Measurements from ENCODE around the gene RGCC.

Gene RGCC

GRCh38 chr13:41494202-41494601 lies 36.9 kb downstream of the RGCC start:
- no peak for DNase-seq
- no peaks in the 10 kb centered on the region; the same call in 1 of the 2 replicates for H3K27me3 ChIP-seq
- H3K4me1 ChIP-seq: no peaks in the 10 kb centered on the region
- TF ChIP-seq CTCF (IDR thresholded peaks at IDR 0.05; ENCODE audit: low read depth, low read length): no peak
- H3K36me3 ChIP-seq: no peaks in the 10 kb centered on the region
- no peaks in the 10 kb centered on the region for H3K9me3 ChIP-seq
- no peak overlapping the region for H3K4me3 ChIP-seq (ENCODE audit: low read depth, low read length)

- H3K9me3 ChIP-seq: no peaks in the 10 kb centered on the region
- H3K4me1 ChIP-seq: no peaks in the 10 kb centered on the region
- no peaks in the 10 kb centered on the region; the same call in 1 of the 2 replicates for H3K27me3 ChIP-seq
- DNase-seq: no peak
- TF ChIP-seq CTCF (IDR thresholded peaks at IDR 0.05; ENCODE audit: low read depth, low read length): no peak
- H3K36me3 ChIP-seq: no peaks in the 10 kb centered on the region
- no peak overlapping the region for H3K4me3 ChIP-seq (ENCODE audit: low read depth, low read length)
These were observed 37.7 kb downstream of the RGCC start for GRCh38 chr13:41495044-41495443.

- H3K27me3 ChIP-seq: no peaks in the 10 kb centered on the region; the same call in 1 of the 2 replicates
- DNase-seq: no peak
- TF ChIP-seq CTCF (IDR thresholded peaks at IDR 0.05; ENCODE audit: low read depth, low read length): no peak
- H3K36me3 ChIP-seq: no peaks in the 10 kb centered on the region
- H3K4me3 ChIP-seq (ENCODE audit: low read depth, low read length): no peak overlapping the region
- no peaks in the 10 kb centered on the region for H3K4me1 ChIP-seq
- no peaks in the 10 kb centered on the region for H3K9me3 ChIP-seq
These were observed 39.3 kb downstream of the RGCC start for GRCh38 chr13:41496420-41497234.

GRCh38 chr13:41497436-41497835 lies 40.1 kb downstream of the RGCC start:
- no peaks in the 10 kb centered on the region for H3K4me1 ChIP-seq
- no peaks in the 10 kb centered on the region for H3K36me3 ChIP-seq
- H3K4me3 ChIP-seq (ENCODE audit: low read depth, low read length): no peak overlapping the region
- no peak for TF ChIP-seq CTCF (IDR thresholded peaks at IDR 0.05; ENCODE audit: low read depth, low read length)
- no peak for DNase-seq
- no peaks in the 10 kb centered on the region for H3K9me3 ChIP-seq
- H3K27me3 ChIP-seq: no peaks in the 10 kb centered on the region; the same call in 1 of the 2 replicates

- no peak for DNase-seq
- no peaks in the 10 kb centered on the region for H3K9me3 ChIP-seq
- TF ChIP-seq CTCF (IDR thresholded peaks at IDR 0.05; ENCODE audit: low read depth, low read length): no peak
- no peak overlapping the region for H3K4me3 ChIP-seq (ENCODE audit: low read depth, low read length)
- H3K27me3 ChIP-seq: no peaks in the 10 kb centered on the region; the same call in 1 of the 2 replicates
- H3K4me1 ChIP-seq: no peaks in the 10 kb centered on the region
- H3K36me3 ChIP-seq: no peaks in the 10 kb centered on the region
These were observed 42.1 kb downstream of the RGCC start for GRCh38 chr13:41499452-41499851.

GRCh38 chr13:41500511-41500910 lies 43.2 kb downstream of the RGCC start:
- H3K4me1 ChIP-seq: no peaks in the 10 kb centered on the region
- H3K4me3 ChIP-seq (ENCODE audit: low read depth, low read length): no peak overlapping the region
- H3K9me3 ChIP-seq: no peaks in the 10 kb centered on the region
- no peak for DNase-seq
- TF ChIP-seq CTCF (IDR thresholded peaks at IDR 0.05; ENCODE audit: low read depth, low read length): no peak
- H3K27me3 ChIP-seq: no peaks in the 10 kb centered on the region; the same call in 1 of the 2 replicates
- H3K36me3 ChIP-seq: no peaks in the 10 kb centered on the region
